Ishikawa (cell line): ENCODE results near the gene FAM131C.

ENCODE experiments used
- CEBPB ChIP-seq: IDR thresholded peaks from 2 replicates; pipeline ENCODE4 v1.6.1; 2012
- CREB1 ChIP-seq: IDR thresholded peaks from 2 replicates; pipeline ENCODE4 v1.6.1; 2012; ENCODE audit warnings: low read depth
- EGR1 ChIP-seq: IDR thresholded peaks from 2 replicates; pipeline ENCODE4 v1.6.1; 2012
- EP300 ChIP-seq: IDR thresholded peaks from 2 replicates; pipeline ENCODE4 v1.6.1; 2012; ENCODE audit warnings: borderline replicate concordance
- FOXM1 ChIP-seq: IDR thresholded peaks from 2 replicates; pipeline ENCODE4 v1.6.1; 2012; ENCODE audit warnings: low read depth, borderline replicate concordance
- NFIC ChIP-seq: IDR thresholded peaks from 2 replicates; pipeline ENCODE4 v1.6.1; 2012
- RAD21 ChIP-seq: IDR thresholded peaks from 2 replicates; pipeline ENCODE4 v1.6.1; 2012; ENCODE audit warnings: low read depth
- TAF1 ChIP-seq: IDR thresholded peaks from 2 replicates; pipeline ENCODE4 v1.6.1; 2012; ENCODE audit warnings: low read depth, mild to moderate bottlenecking
- TCF12 ChIP-seq: IDR thresholded peaks from 2 replicates; pipeline ENCODE4 v1.6.1; 2012; ENCODE audit warnings: low read depth
- TEAD4 ChIP-seq: IDR thresholded peaks from 2 replicates; pipeline ENCODE4 v1.6.1; 2012
- YY1 ChIP-seq: IDR thresholded peaks from 2 replicates; pipeline ENCODE4 v1.6.1; 2012; ENCODE audit warnings: low read depth
- ZBTB7A ChIP-seq: IDR thresholded peaks from 2 replicates; pipeline ENCODE4 v1.6.1; 2012; ENCODE audit warnings: low read depth
- TF ChIP-seq, protein P1 (sequence below): IDR thresholded peaks from 2 replicates; pipeline ENCODE4 v1.6.1; 2012
- TF ChIP-seq, protein P2 (sequence below): IDR thresholded peaks from 2 replicates; pipeline ENCODE4 v1.6.1; 2012; ENCODE audit warnings: low read depth, mild to moderate bottlenecking
- TF ChIP-seq, protein P3 (sequence below): IDR thresholded peaks from 2 replicates; pipeline ENCODE4 v1.6.1; 2012

FAM131C gene

DNA sequence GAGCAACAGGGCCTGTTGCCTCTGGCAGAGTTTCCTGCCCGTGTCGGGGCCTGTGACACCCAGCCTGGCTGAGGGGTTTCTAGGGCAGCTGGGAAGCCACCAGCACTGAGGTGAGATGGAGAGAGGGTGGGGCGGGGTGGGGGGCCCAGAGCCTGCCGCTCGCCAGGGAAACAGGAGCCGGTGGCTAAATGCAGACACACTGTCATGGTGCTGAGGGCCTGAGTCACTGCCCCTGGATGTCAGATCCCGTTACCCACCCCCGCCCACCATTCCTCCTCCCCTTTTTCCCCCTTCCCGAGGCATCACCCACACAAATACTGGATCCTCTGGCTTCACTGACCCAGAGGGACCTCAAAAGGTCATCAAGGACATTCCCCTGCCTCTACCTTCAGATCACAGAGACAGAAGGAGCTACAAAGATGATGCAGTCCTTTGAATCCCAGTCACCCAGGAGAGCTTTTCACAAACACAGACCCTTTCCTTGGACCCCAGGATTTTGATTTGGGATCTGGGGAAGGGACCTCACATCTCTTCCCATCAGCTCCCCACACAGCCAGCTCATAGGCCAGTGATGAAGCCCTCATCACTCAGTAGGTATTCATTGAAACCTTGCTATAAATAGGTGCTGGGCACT is 53.7 kb downstream of the FAM131C start:
- no peak for TF ChIP-seq TCF12
- TF ChIP-seq RAD21: no peak
- TF ChIP-seq, protein P1, sequence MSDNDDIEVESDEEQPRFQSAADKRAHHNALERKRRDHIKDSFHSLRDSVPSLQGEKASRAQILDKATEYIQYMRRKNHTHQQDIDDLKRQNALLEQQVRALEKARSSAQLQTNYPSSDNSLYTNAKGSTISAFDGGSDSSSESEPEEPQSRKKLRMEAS: no peak
- no peak for TF ChIP-seq ZBTB7A
- TF ChIP-seq, protein P2, sequence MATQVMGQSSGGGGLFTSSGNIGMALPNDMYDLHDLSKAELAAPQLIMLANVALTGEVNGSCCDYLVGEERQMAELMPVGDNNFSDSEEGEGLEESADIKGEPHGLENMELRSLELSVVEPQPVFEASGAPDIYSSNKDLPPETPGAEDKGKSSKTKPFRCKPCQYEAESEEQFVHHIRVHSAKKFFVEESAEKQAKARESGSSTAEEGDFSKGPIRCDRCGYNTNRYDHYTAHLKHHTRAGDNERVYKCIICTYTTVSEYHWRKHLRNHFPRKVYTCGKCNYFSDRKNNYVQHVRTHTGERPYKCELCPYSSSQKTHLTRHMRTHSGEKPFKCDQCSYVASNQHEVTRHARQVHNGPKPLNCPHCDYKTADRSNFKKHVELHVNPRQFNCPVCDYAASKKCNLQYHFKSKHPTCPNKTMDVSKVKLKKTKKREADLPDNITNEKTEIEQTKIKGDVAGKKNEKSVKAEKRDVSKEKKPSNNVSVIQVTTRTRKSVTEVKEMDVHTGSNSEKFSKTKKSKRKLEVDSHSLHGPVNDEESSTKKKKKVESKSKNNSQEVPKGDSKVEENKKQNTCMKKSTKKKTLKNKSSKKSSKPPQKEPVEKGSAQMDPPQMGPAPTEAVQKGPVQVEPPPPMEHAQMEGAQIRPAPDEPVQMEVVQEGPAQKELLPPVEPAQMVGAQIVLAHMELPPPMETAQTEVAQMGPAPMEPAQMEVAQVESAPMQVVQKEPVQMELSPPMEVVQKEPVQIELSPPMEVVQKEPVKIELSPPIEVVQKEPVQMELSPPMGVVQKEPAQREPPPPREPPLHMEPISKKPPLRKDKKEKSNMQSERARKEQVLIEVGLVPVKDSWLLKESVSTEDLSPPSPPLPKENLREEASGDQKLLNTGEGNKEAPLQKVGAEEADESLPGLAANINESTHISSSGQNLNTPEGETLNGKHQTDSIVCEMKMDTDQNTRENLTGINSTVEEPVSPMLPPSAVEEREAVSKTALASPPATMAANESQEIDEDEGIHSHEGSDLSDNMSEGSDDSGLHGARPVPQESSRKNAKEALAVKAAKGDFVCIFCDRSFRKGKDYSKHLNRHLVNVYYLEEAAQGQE: no peak
- TF ChIP-seq CEBPB: no peak
- TF ChIP-seq TAF1: no peak
- no peak for TF ChIP-seq YY1
- TF ChIP-seq CREB1: no peak
- TF ChIP-seq NFIC: no peak
- no peak for TF ChIP-seq TEAD4
- TF ChIP-seq EGR1: no peak
- no peak for TF ChIP-seq FOXM1
- TF ChIP-seq EP300: no peak
- TF ChIP-seq, protein P3, sequence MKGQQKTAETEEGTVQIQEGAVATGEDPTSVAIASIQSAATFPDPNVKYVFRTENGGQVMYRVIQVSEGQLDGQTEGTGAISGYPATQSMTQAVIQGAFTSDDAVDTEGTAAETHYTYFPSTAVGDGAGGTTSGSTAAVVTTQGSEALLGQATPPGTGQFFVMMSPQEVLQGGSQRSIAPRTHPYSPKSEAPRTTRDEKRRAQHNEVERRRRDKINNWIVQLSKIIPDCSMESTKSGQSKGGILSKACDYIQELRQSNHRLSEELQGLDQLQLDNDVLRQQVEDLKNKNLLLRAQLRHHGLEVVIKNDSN: no peak

DNA sequence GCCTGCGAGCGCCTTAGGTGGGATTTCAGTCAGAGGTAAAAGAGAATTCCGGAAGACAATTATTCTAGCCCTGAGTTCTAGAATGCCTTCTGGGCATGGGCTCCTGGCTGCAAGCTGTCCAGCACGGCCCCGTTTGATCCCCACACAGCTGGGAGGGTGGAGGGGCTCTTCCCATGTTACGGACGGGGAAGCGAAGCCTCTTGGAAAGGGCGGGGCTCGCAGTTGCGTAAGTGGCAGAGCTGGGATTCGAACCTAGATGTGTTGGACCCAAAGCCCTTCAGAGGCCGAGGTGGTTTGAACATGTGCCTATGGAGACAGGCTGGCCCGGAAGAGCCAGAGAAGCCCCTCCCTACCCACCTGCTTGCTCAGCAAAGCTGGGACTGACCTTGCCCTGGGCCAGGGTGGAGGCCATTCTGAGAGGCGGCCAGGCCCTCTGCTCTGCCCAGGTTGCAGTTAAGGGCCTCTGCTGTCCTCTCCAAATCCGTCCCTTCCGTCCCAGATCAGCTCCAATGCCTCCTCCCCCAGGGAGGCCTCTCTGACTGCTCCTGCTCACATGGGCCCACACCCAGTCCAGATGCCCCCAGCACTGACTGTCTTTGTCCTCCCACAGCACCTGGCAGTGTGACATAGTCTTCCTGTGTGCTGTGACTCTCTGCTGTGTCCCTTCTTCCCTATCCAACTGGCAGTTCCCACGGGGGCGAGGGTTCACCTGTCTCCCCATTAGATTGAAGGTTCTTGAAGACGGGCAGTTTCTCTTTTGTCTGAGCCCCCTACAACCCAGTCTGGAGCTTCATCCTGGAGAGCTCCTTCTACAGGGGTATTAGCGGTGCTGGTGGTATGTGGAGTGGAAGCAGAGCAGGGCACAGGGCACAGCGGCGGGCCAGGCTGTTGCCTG is 54.5 kb downstream of the FAM131C start:
- no peak for TF ChIP-seq TCF12
- no peak for TF ChIP-seq TEAD4
- TF ChIP-seq TAF1: no peak
- TF ChIP-seq, protein P2: no peak
- no peak for TF ChIP-seq YY1
- no peak for TF ChIP-seq EP300
- no peak for TF ChIP-seq CREB1
- TF ChIP-seq, protein P3: no peak
- no peak for TF ChIP-seq ZBTB7A

DNA sequence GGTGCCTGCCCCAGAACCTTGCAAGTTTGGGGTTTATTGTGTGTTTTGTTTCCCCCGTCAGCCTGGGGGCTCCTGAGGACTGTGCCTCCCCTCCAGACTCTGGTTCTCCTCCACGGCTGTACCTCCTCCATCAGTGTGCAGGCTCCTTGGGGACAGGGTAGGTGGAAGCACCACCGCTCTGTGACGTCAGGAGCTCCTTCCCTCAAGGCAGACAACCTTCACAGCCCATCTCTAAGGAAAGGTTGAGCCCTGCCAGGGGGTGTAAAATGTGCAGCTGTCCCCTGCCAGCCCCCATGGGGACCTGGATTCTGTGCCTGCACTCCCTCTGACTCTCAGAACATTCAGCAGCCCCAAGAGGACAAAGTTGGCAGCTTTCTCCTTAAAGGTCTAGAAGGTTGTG is 55.1 kb downstream of the FAM131C start:
- no peak for TF ChIP-seq RAD21
- TF ChIP-seq TAF1: no peak
- TF ChIP-seq FOXM1: no peak
- no peak for TF ChIP-seq CEBPB
- TF ChIP-seq EGR1: no peak

DNA sequence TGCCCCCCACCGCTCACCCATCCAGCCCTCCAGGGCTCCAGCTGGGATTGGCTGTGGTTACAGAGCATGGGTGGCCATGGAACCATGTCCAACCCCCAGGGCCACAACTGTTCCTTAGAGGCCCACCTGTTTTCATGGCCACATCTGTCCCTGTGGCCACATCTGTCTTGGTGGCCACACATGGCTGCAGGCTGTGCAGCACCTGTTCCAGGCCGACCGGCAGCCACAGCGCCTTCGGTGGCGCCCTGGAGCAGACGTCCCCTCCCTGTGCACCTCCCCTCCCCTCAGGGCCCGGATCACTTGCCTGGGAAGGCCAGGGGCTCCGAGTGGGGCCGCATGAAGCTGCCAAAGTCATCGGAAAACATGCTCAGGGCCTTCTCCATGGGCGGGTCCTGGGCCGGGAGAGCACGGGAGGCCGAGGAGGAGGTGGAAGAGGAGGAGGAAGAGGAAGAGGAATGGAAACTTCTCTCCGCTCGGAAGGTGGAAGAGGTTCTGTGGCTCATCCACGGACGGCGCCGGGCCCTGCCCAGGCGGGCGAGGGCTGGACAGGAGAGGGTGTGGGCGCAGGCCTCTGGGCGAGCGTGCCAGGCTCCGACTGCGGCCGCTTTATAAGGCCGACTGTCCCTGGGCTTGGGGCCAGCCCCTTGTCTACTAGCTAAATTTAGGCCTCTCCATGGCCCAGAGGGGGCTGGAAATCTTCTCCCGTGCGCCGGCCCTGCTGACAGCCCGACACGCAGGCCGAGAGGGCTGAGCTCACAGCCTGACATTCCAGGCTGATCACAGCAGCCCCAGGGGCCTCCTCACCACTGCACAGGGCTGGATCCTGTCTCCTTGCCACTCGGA is 55.8 kb downstream of the FAM131C start, which contains the start of gene HSPB7:
Gene HSPB7, minus strand, starts transcription at position 583 of the 843 bp plus-strand sequence. Its CDS starts 80 bp downstream, at position 503.
- TF ChIP-seq TEAD4 (no peak), ZBTB7A (no peak), RAD21 (no peak), YY1 (no peak), TCF12 (no peak), NFIC (no peak), EP300 (no peak), TAF1 (no peak), FOXM1 (no peak)
- TF ChIP-seq, protein P1: no peak
- TF ChIP-seq, protein P2: no peak
